ENCODE data around the gene LY6G5B. TPM values are rescaled to one million over a fixed set of nuclear protein-coding genes. Genes with fewer than 3 reads are reported as not detected.

LY6G5B gene
- 24.0 and 24.2 TPM in 2 replicates for total RNA-seq
- long read RNA-seq, partial matches to known transcripts, result 0 of 1 reads
- long read RNA-seq, other reads (novel, unspliced or antisense), result 1 of 1 reads

DNA sequence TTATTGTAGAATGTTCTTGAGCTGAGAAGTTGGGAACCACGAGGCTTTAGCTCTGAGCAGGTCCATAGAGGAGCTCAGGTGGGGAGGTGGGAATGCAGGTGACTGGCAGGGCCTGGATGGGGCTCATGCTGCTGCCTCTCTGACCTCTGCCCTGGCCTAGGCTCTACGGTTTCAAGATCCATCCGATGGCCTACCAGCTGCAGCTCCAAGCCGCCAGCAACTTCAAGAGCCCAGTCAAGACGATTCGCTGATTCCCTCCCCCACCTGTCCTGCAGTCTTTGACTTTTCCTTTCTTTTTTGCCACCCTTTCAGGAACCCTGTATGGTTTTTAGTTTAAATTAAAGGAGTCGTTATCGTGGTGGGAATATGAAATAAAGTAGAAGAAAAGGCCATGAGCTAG lies at the start of gene LY6G5B:
LY6G5B (plus strand) TSS at position 301 of the 400 bp plus-strand sequence. CDS start 975 bp downstream, outside the sequence.
- Mint-ChIP-seq H3K27me3 (ENCODE audit: low read depth) (no peaks in the 10 kb centered on the region), H3K36me3 (ENCODE audit: low read depth) (peaks cover 7% of the 10 kb centered on the region), H3K4me3 (peak within 1 kb of the TSS; percentile 79), H3K27ac (ENCODE audit: unreplicated experiment) (no peak within 1 kb of the TSS), H3K9me3 (no peaks in the 10 kb centered on the region), H3K4me1 (peaks cover 16% of the 10 kb centered on the region)
- TF ChIP-seq, protein P1, sequence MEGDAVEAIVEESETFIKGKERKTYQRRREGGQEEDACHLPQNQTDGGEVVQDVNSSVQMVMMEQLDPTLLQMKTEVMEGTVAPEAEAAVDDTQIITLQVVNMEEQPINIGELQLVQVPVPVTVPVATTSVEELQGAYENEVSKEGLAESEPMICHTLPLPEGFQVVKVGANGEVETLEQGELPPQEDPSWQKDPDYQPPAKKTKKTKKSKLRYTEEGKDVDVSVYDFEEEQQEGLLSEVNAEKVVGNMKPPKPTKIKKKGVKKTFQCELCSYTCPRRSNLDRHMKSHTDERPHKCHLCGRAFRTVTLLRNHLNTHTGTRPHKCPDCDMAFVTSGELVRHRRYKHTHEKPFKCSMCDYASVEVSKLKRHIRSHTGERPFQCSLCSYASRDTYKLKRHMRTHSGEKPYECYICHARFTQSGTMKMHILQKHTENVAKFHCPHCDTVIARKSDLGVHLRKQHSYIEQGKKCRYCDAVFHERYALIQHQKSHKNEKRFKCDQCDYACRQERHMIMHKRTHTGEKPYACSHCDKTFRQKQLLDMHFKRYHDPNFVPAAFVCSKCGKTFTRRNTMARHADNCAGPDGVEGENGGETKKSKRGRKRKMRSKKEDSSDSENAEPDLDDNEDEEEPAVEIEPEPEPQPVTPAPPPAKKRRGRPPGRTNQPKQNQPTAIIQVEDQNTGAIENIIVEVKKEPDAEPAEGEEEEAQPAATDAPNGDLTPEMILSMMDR (conservative IDR thresholded peaks at IDR 0.05), result no peak
- DNase-seq (ENCODE audit: low read depth, low spot score), result no peak

GRCh38 chr6:31620586-31621319 lies 49.0 kb upstream of the LY6G5B start, which contains the start of gene PRRC2A:
Gene PRRC2A, plus strand, starts transcription at chr6:31620715. Its CDS starts 2,075 bp downstream, at chr6:31622790.
- peak; percentile 74 for DNase-seq (ENCODE audit: low read depth, low spot score)
- TF ChIP-seq, protein P1 (conservative IDR thresholded peaks at IDR 0.05), result no peak
- no peaks in the 10 kb centered on the region for H3K27me3 Mint-ChIP-seq (ENCODE audit: low read depth)
- H3K9me3 Mint-ChIP-seq, result no peaks in the 10 kb centered on the region
- H3K27ac Mint-ChIP-seq (ENCODE audit: unreplicated experiment), result peak within 1 kb of the TSS; percentile 97
- peaks cover 35% of the 10 kb centered on the region for H3K4me1 Mint-ChIP-seq
- peak within 1 kb of the TSS; percentile 96 for H3K4me3 Mint-ChIP-seq
- H3K36me3 Mint-ChIP-seq (ENCODE audit: low read depth), result peaks cover 23% of the 10 kb centered on the region

- no peak for DNase-seq (ENCODE audit: low read depth, low spot score)
- TF ChIP-seq, protein P1 (conservative IDR thresholded peaks at IDR 0.05), result no peak
- peaks cover 27% of the 10 kb centered on the region for H3K36me3 Mint-ChIP-seq (ENCODE audit: low read depth)
- peaks cover 35% of the 10 kb centered on the region for H3K4me1 Mint-ChIP-seq
- no peaks in the 10 kb centered on the region for H3K27me3 Mint-ChIP-seq (ENCODE audit: low read depth)
- peak overlapping the region; percentile 96 for H3K4me3 Mint-ChIP-seq
- peak overlapping the region; percentile 97 for H3K27ac Mint-ChIP-seq (ENCODE audit: unreplicated experiment)
- H3K9me3 Mint-ChIP-seq, result no peaks in the 10 kb centered on the region
Measured at GRCh38 chr6:31621320-31621939, 48.3 kb upstream of the LY6G5B start.

- H3K27me3 Mint-ChIP-seq (ENCODE audit: low read depth), result no peaks in the 10 kb centered on the region
Measured at GRCh38 chr6:31621991-31622390, 47.8 kb upstream of the LY6G5B start.

DNA sequence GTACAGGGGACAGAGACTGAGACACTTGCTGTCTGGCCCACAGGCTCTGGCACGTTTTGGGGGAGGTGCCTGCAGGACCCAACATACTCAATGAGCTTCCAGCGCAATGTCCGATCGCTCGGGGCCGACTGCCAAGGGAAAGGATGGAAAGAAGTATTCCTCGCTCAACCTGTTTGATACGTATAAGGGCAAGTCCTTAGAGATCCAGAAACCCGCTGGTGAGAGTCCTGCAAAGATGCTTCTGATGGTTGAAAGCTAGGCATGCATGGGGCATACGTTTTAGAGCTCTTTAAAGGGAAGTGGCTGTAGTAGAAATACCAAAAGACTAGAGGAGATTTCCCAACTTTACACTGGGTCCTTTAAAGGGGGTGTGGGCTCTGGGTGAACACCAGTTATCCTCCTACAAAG lies 47.1 kb upstream of the LY6G5B start:
- H3K36me3 Mint-ChIP-seq (ENCODE audit: low read depth), result peaks cover 35% of the 10 kb centered on the region
- H3K4me3 Mint-ChIP-seq, result peak overlapping the region; percentile 96
- no peaks in the 10 kb centered on the region for H3K27me3 Mint-ChIP-seq (ENCODE audit: low read depth)
- TF ChIP-seq, protein P1 (conservative IDR thresholded peaks at IDR 0.05), result no peak
- H3K27ac Mint-ChIP-seq (ENCODE audit: unreplicated experiment), result no peak overlapping the region
- H3K4me1 Mint-ChIP-seq, result peaks cover 31% of the 10 kb centered on the region
- no peaks in the 10 kb centered on the region for H3K9me3 Mint-ChIP-seq
- DNase-seq (ENCODE audit: low read depth, low spot score), result no peak

More at GRCh38 chr6:31621991-31622390, 47.8 kb upstream of the LY6G5B start:
- H3K36me3 Mint-ChIP-seq (ENCODE audit: low read depth), result peaks cover 29% of the 10 kb centered on the region
- H3K4me1 Mint-ChIP-seq, result peaks cover 32% of the 10 kb centered on the region
- TF ChIP-seq, protein P1 (conservative IDR thresholded peaks at IDR 0.05), result no peak
- H3K9me3 Mint-ChIP-seq, result no peaks in the 10 kb centered on the region
- peak overlapping the region; percentile 96 for H3K4me3 Mint-ChIP-seq
- no peak for DNase-seq (ENCODE audit: low read depth, low spot score)
- H3K27ac Mint-ChIP-seq (ENCODE audit: unreplicated experiment), result peak overlapping the region; percentile 97
